ENCODE measurements around the gene DNAJC30. TPM values are rescaled to one million over a fixed set of nuclear protein-coding genes. Genes with fewer than 3 reads are reported as not detected.
"Not testable (repeated sequence)": the region's sequence is repeated elsewhere in the genome, so short reads cannot be mapped to it uniquely, and the experiment has no call there.

DNAJC30 gene
- total RNA-seq, 1 donor from 2014 or later: 2.7 TPM

DNA sequence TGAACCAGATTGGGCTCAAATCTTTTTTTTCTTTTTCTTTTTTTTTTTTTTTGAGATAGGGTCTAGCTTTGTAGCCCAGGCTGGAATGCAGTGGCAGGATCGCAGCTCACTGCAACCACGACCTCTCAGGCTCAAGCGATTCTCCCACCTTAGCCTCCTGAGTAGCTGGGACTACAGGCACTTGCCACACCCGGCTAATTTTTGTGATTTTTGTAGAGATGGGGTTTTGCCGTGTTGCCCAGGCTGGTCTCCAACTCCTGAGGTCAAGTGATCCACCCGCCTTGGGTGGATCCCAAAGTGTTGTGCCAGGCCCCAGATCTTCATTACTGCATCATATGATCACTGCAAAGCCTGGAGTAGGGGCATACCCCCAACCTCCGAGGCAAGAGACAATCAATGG is 2.8 kb downstream of the DNAJC30 start:
- TF ChIP-seq CTCF (conservative IDR thresholded peaks at IDR 0.05; ENCODE audit: low read depth, low read length): no peak
- no peak for DNase-seq (ENCODE audit: low read depth)
- H3K4me3 ChIP-seq (ENCODE audit: low read depth, low read length): peak overlapping the region; percentile 82

DNA sequence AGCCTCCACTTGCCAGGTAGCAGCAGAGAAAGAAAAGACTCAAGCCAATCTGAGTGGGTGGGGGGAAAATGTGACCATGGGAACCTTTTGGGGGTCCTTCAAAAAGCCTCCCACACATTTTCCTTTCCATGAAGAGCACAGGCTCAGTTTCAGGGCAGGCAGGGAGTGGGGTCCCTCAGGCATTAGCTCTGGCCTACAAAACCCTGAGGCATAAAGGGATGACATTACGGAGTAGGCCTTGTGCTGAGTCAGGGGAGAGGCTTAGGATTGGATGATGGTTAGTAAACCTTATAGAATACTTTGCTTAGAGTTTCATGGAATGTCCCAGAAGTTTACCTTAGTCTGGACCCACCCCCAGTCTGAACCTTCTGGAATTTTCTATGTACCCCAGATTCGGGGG is 3.5 kb downstream of the DNAJC30 start:
- no peak for TF ChIP-seq CTCF (conservative IDR thresholded peaks at IDR 0.05; ENCODE audit: low read depth, low read length)
- DNase-seq (ENCODE audit: low read depth): no peak
- H3K4me3 ChIP-seq (ENCODE audit: low read depth, low read length): no peak overlapping the region

GRCh38 chr7:73678862-73679261 is 4.4 kb downstream of the DNAJC30 start:
- no peak for DNase-seq (ENCODE audit: low read depth)
- TF ChIP-seq CTCF (conservative IDR thresholded peaks at IDR 0.05; ENCODE audit: low read depth, low read length): no peak
- no peak overlapping the region for H3K4me3 ChIP-seq (ENCODE audit: low read depth, low read length)

DNA sequence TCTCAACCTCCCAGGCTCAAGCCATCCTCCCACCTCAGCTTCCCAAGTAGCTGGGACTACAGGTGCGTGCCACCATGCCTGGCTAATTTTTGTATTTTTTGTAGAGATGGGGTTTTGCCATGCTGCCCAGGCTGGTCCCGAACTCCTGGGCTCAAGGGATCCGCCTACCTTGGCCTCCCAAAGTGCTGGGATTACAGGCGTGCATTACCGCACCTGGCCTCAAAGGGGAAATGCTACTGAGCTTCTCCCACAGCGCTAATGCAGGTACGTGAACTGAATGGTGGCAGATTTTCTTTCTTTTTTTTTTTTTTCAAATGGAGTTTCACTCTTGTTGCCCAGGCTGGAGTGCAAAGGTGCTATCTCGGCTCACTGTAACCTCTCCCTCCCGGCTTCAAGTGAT is 7.2 kb downstream of the DNAJC30 start:
- not testable (repeated sequence) for DNase-seq (ENCODE audit: low read depth); H3K4me3 ChIP-seq (ENCODE audit: low read depth, low read length)

DNA sequence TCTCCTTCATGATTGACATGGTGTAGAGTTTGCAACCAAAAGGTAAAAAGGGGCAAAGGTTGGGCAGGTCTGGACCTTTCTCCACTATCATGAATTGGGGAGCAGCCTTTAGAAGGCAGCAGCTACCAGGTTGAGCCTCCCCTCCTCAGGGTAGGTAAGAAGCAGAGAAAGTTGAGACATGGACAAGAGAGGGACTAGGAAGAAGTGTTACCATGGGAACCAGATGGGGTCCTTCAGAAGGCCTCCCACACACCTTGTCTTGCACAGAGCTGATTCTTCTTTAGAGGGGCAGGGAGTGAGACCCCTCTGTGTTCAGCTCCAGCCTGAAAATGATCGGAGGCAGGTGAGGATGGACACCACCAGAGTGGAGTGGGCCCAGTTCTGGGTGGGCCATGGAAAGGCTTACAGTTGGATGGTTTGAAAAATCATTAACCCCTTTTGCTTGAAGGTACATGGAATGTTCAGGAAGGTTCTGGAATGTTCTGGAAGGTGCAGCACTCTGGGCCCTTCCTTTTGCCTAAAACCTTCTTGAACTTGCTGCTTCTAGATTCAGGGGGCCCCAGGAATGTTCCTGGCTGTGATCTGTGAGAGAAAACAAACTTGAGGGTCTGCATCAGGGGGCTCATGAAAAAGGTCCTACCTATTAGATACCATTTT is 8.7 kb downstream of the DNAJC30 start:
- no peak for TF ChIP-seq CTCF (conservative IDR thresholded peaks at IDR 0.05; ENCODE audit: low read depth, low read length)
- DNase-seq (ENCODE audit: low read depth): no peak
- H3K4me3 ChIP-seq (ENCODE audit: low read depth, low read length): no peak overlapping the region

DNA sequence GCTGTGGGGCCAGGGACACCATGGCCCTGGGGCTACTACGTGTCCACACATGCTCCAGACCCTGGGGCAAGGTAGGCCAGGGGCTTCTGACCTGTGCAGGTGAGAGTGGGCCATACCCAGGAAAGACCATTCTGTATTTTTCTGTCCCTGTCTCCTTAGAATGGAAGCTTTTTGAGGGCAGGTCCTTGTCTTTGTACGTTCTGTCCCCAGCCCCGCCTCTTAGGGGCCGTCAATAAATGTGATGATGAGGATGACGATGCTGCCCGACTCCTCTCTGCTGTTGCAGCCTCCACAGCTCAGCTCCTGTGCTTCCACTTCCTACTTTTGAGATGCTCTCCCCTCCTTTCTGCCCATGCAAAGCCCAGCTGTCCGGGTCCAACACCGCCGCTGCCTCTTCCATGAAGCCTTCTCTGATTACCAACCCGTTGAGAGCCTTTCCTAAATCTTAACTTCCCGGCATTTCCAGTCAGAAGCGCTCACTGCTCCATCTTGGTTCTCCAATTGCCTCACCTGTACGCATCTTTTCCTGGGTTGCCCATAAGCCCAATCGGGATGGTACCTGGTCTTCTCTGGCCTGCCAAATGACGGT is 11.3 kb downstream of the DNAJC30 start:
- no peak for DNase-seq (ENCODE audit: low read depth)
- no peak for TF ChIP-seq CTCF (conservative IDR thresholded peaks at IDR 0.05; ENCODE audit: low read depth, low read length)

GRCh38 chr7:73671322-73671661 is 12.0 kb downstream of the DNAJC30 start:
- TF ChIP-seq CTCF (conservative IDR thresholded peaks at IDR 0.05; ENCODE audit: low read depth, low read length): no peak
- no peak overlapping the region for H3K4me3 ChIP-seq (ENCODE audit: low read depth, low read length)
- no peak for DNase-seq (ENCODE audit: low read depth)

More for the DNA sequence above, 11.3 kb downstream of the DNAJC30 start:
- H3K4me3 ChIP-seq (ENCODE audit: low read depth, low read length): no peak overlapping the region
